ENCODE data around the gene DEDD2.

The DEDD2 gene

DNA sequence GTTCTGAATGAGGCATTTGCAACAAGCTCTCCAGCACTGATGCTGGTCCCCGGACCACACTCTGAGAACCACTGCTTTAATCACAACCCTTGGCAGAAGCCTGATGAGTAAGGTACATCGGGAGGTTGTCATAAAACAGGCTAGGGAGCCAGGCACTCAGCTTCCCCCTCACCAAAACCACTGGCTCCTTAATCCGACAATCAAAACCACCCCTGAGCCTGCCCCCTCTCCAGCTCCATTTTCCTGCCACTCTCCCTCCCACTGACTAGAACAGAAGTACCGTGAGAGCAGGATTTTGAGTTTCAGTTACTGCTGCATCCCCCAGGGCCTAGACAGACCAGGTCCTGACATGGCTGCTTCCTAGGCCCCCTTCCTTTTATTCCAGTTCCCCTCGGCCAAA is 17.7 kb upstream of the DEDD2 start:
- Histone ChIP-seq H3F3A (ENCODE audit: insufficient read depth, low read length) (no peaks in the 10 kb centered on the region), H2AFZ (ENCODE audit: low read length) (no peak overlapping the region), H3K9me2 (ENCODE audit: low read depth, low read length) (no peaks in the 10 kb centered on the region), H3K27ac (ENCODE audit: low read depth, low read length, poor library complexity, severe bottlenecking) (no peak overlapping the region), H3K27me3 (ENCODE audit: insufficient read depth, low read length) (no peaks in the 10 kb centered on the region), H4K20me1 (ENCODE audit: insufficient read depth, low read length) (no peaks in the 10 kb centered on the region), H3K4me1 (ENCODE audit: insufficient read depth, low read length, severe bottlenecking) (peaks cover 1% of the 10 kb centered on the region), H3K4me2 (ENCODE audit: low read length) (no peak overlapping the region), H3K36me3 (ENCODE audit: insufficient read depth, low read length) (peaks cover 78% of the 10 kb centered on the region), H3K9ac (ENCODE audit: low read length) (no peak overlapping the region), H3K9me3 (ENCODE audit: low read length) (no peaks in the 10 kb centered on the region), H3K4me3 (ENCODE audit: low read depth, low read length, poor library complexity, severe bottlenecking) (no peak overlapping the region), H3K79me2 (ENCODE audit: insufficient read depth, low read length) (no peaks in the 10 kb centered on the region)
- no peak for TF ChIP-seq CTCF (IDR thresholded peaks at IDR 0.05; ENCODE audit: low read length)
- no peak for TF ChIP-seq EZH2 (IDR thresholded peaks at IDR 0.05; ENCODE audit: borderline replicate concordance, low read length)

DNA sequence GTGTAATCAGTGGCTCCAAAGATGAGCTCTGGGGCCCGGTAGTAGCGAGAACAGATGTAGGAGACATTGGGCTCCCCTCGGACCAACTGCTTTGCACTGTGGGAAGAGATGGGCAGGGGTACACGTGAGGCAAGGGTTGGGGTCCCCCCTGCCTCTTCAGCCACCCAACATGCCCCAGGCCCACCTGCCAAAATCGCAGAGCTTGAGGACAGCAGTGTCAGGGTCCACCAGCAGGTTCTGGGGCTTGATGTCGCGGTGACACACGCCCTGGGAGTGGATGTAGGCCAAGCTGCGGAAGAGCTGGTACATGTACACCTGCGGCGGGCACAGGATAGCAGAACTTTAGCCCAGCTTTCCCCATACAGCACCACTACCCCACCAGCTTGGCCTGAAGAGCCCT is 16.9 kb upstream of the DEDD2 start:
- no peak overlapping the region for H3K4me3 ChIP-seq (ENCODE audit: low read depth, low read length, poor library complexity, severe bottlenecking)
- H3F3A ChIP-seq (ENCODE audit: insufficient read depth, low read length): no peaks in the 10 kb centered on the region
- peaks cover 80% of the 10 kb centered on the region for H3K36me3 ChIP-seq (ENCODE audit: insufficient read depth, low read length)
- H3K4me2 ChIP-seq (ENCODE audit: low read length): no peak overlapping the region
- H3K4me1 ChIP-seq (ENCODE audit: insufficient read depth, low read length, severe bottlenecking): peaks cover 9% of the 10 kb centered on the region
- no peak overlapping the region for H2AFZ ChIP-seq (ENCODE audit: low read length)
- no peaks in the 10 kb centered on the region for H3K9me2 ChIP-seq (ENCODE audit: low read depth, low read length)
- H3K27me3 ChIP-seq (ENCODE audit: insufficient read depth, low read length): no peaks in the 10 kb centered on the region
- H3K79me2 ChIP-seq (ENCODE audit: insufficient read depth, low read length): no peaks in the 10 kb centered on the region
- no peaks in the 10 kb centered on the region for H3K9me3 ChIP-seq (ENCODE audit: low read length)
- H3K9ac ChIP-seq (ENCODE audit: low read length): no peak overlapping the region
- no peaks in the 10 kb centered on the region for H4K20me1 ChIP-seq (ENCODE audit: insufficient read depth, low read length)
- no peak overlapping the region for H3K27ac ChIP-seq (ENCODE audit: low read depth, low read length, poor library complexity, severe bottlenecking)
- TF ChIP-seq CTCF (IDR thresholded peaks at IDR 0.05; ENCODE audit: low read length) (no peak), EZH2 (IDR thresholded peaks at IDR 0.05; ENCODE audit: borderline replicate concordance, low read length) (no peak)

GRCh38 chr19:42233678-42234292 is 16.3 kb upstream of the DEDD2 start:
- H3K27ac ChIP-seq (ENCODE audit: low read depth, low read length, poor library complexity, severe bottlenecking): no peak overlapping the region
- no peak overlapping the region for H2AFZ ChIP-seq (ENCODE audit: low read length)
- no peaks in the 10 kb centered on the region for H3F3A ChIP-seq (ENCODE audit: insufficient read depth, low read length)
- no peaks in the 10 kb centered on the region for H3K27me3 ChIP-seq (ENCODE audit: insufficient read depth, low read length)
- no peaks in the 10 kb centered on the region for H3K9me3 ChIP-seq (ENCODE audit: low read length)
- no peak overlapping the region for H3K4me3 ChIP-seq (ENCODE audit: low read depth, low read length, poor library complexity, severe bottlenecking)
- no peak overlapping the region for H3K9ac ChIP-seq (ENCODE audit: low read length)
- H3K9me2 ChIP-seq (ENCODE audit: low read depth, low read length): no peaks in the 10 kb centered on the region
- no peaks in the 10 kb centered on the region for H3K79me2 ChIP-seq (ENCODE audit: insufficient read depth, low read length)
- H3K4me2 ChIP-seq (ENCODE audit: low read length): no peak overlapping the region
- peaks cover 81% of the 10 kb centered on the region for H3K36me3 ChIP-seq (ENCODE audit: insufficient read depth, low read length)
- H3K4me1 ChIP-seq (ENCODE audit: insufficient read depth, low read length, severe bottlenecking): peaks cover 11% of the 10 kb centered on the region
- no peaks in the 10 kb centered on the region for H4K20me1 ChIP-seq (ENCODE audit: insufficient read depth, low read length)
- no peak for TF ChIP-seq CTCF (IDR thresholded peaks at IDR 0.05; ENCODE audit: low read length)
